GM21825 (cell line): Measurements from ENCODE around the gene C16orf46.
"Not testable (repeated sequence)": the region's sequence is repeated elsewhere in the genome, so short reads cannot be mapped to it uniquely, and the experiment has no call there.

Experiments
- ATAC-seq: cut with Tn5 transposase; IDR thresholded peaks from one replicate; pipeline ENCODE4 v1.9.1; 2021; ENCODE audit warnings: mild to moderate bottlenecking, moderate library complexity; ENCODE audit not compliant: unreplicated experiment

C16orf46 gene, protein sequence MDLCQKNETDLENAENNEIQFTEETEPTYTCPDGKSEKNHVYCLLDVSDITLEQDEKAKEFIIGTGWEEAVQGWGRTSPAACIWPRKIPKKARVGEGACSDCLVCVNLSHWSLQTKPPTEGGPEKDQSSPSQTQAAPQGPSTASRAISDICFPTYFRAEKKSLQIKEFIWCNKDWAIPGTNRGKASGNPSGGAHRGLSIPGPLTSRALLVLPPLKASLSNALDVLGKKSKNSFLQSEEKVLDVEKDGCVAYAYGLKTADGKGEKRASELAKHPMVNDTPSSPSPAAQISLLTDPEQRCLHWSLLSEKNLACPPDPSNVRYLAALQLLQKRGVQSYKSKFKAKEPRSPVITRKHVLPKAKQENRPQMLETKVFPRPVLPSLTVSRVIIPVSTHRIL

DNA sequence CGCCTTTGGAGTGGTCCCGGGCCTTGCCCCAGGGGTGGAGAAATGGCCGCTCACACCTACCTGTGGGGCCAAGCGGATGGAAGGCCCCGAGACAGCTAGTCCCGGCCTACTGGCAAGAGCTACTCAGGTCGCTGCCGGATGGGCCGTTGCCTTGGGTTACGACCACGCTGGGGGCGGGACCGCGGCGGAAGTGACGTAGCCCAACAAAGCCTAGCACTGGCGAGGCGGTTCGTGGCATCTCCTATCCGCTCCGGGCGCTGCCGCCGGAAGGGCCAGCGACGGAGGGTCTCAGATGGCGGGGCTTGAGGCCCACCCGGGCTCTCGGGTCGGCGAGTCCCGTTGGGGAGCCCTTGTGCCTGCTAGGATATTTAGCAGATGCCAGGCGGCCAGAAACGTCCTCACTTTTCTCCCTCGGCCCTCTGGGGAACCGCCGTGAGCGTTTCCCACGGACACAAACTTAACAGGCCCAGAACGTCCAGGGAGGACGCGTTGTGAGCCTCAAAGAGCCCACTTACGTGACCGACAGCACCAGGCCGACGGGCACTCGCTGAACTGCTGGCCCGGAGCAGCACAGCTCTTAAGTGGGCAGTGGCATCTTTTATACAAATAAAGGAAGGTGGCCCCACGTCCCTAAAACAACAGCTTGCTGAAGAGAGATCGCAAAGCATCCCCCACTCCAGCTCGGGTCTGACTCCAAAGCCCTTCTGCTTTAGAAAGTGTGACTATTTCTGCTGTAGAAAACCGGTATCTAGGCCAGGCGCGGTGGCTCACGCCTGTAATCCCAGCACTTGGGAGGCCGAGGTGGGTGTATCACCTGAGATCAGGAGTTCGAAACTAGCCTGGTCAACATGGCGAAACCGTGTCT lies at the start of gene C16orf46:
Gene C16orf46 (minus strand): TSS at position 163 of the 865 bp plus-strand sequence. CDS start 13,283 bp downstream, outside the sequence.
- ATAC-seq, result peak; percentile 97

- no peak for ATAC-seq
Observed at GRCh38 chr16:81123092-81123852, 46.2 kb upstream of the C16orf46 start.

DNA sequence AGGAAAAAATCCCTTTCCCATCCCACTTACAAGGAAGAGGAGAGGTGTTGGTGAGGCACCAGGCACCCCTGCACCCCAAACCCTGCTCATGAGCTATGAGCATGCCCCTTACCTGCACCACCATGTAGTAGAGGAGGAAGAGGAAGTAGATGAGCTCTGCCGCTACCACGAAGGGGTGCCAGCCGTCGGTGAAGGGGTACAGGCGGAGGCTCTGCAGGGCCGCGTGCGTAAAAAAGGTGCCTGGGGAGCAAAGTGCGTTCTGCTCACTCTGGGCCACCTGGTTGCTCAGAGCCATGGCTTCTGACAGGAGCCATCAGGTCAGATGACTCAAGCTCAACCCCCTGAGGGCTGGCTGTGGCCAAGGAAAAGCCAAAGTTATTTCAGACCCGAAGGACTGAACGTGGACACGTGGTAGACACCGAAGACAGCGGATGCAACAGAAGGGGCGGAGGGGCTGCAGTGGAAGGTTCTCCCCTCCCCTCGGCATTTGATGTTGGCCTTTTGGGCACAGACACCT lies 44.5 kb upstream of the C16orf46 start:
- ATAC-seq, result no peak

DNA sequence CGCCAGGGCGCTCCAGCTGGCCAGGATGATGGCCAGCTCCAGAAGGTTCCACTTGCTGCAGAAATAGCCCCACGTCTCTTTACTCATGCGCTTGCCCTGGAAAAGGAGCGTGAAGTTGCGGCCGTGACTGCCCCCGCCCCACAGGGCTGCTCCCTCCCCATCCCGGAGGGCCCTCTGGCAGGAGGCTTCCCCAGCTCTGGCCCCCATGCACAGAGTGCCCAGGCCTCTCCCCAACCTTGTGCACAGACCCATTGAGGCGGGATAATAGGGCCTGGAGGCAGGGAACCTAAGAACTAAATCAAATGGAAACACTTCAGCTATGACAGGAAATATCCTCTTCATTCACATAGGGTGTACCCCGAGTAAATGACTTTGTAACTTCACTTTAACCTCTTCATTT lies 40.4 kb upstream of the C16orf46 start:
- no peak for ATAC-seq

DNA sequence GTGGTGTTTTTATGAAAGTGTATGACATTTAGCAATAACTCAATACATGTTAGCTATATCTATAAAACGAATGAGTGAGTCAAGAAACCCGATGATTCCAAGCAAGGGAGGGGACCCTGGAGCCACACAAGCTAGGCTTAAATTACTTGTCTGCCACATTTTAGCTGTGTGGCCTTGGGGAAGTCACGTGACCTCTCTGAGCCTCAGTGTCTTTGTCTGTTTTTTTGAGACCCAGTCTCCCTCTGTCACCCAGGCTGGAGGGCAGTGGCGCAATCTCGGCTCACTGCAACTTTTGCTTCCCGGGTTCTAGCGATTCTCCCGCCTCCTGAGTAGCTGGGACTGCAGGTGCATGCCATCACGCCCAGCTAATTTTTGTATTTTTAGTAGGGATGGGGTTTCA lies 39.2 kb upstream of the C16orf46 start:
- ATAC-seq, result no peak

GRCh38 chr16:81112453-81112852 lies 35.4 kb upstream of the C16orf46 start:
- no peak for ATAC-seq

DNA sequence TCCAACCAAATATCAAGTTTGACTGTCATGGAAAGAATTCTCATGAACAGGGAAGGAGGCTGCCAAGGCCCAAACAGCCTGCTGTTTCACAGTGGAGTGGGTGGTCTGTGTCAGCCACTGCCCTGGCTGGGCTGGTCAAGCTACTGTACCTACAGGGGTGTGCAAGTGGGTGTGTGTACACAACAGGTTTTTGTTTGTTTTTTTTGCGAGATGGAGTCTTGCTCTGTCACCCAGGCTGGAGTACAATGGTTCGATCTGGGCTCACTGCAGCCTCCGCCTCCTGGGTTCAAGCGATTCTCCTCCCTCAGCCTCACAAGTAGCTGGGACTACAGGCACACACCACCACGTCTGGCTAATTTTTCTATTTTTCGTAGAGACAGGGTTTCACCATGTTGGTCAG lies 32.2 kb upstream of the C16orf46 start:
- not testable (repeated sequence) for ATAC-seq

DNA sequence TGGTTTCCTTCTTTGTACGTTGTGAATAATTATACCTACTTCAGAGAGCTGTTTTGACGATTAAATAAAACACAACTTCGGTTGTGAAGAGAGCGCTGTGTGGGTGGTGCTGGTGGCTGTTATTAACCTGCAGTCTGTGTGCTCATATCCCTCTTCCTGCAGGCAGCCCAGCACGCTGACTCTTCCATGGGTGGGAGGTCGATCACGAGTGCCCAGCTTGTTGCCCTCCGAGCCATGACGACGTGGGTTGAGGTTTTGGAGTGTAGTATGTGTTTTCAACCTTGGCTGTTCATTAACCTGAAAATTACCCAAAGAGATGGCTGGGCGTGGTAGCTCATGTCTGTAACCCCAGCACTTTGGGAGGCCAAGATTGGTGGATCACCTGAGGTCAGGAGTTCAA lies 30.5 kb upstream of the C16orf46 start:
- ATAC-seq, result no peak

DNA sequence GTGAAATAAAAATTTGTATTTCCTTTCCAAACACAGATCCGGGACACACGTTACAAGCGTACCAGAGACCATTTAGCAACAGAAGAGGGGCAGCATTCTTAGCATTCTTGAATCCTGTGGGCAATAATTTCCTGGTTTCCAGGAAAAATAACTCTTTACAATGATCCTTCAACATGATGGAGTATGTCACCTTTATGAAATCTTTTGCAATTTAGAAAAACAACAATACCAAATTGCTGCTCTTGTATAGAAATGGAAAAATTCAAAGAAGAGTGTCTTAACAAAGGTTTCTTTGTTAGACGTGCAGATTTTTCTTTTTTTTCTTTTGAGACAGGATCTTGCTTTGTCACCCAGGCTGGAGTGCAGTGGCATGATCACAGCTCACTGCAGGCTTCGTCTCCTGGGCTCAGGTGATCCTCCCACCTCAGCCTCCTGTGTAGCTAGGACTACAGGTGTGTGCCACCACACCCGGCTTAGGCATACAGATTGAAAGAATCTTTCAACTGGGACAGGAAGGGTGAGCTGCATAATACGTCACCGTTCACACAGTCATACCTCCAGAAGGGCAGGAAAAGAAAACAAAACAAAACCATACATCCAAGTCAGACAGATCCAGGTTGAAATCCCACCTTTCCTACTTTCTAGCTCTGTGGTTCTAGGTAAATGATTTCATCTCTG lies 29.9 kb upstream of the C16orf46 start:
- ATAC-seq, result no peak

DNA sequence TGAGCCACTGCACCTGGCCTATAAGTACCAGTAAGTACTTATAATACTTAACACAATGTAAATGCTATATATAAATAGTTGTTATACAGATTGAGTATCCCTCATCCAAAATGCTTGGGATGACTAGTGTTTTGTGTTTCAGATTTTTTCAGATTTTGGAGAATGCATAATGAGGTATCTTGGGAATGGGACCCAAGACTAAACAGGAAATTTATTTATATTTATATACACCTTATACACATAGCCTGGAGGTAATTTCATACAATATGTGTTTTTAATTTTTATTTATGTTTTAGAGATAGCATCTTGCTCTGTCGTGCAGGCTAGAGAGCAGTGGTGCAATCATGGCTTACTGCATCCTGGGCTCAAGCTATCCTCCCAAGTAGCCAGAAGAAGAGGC lies 28.9 kb upstream of the C16orf46 start:
- ATAC-seq, result no peak

DNA sequence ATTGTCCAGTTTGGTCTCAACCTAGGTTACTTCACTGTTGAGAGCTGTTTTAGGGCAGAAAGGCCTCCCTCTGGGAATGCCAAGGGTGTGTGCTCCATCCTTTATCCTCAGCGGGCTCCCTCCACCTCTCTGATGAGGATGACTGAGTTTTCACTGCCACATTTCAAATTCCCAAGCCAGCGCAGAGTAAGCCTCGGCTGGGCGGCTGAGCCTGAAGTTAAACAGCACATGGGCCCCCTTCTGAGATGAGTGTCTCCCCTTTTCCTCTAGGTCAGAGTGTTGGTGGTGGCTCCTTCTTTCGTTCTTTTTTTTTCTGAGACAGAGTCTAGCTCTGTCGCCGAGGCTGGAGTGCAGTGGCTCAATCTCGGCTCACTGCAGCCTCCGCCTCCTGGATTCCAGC lies 24.7 kb upstream of the C16orf46 start:
- no peak for ATAC-seq

GRCh38 chr16:81099958-81100357 lies 22.9 kb upstream of the C16orf46 start:
- no peak for ATAC-seq

- no peak for ATAC-seq
Observed at GRCh38 chr16:81097230-81097629, 20.2 kb upstream of the C16orf46 start.

- ATAC-seq, result no peak
Observed at GRCh38 chr16:81096715-81097208, 19.7 kb upstream of the C16orf46 start.

DNA sequence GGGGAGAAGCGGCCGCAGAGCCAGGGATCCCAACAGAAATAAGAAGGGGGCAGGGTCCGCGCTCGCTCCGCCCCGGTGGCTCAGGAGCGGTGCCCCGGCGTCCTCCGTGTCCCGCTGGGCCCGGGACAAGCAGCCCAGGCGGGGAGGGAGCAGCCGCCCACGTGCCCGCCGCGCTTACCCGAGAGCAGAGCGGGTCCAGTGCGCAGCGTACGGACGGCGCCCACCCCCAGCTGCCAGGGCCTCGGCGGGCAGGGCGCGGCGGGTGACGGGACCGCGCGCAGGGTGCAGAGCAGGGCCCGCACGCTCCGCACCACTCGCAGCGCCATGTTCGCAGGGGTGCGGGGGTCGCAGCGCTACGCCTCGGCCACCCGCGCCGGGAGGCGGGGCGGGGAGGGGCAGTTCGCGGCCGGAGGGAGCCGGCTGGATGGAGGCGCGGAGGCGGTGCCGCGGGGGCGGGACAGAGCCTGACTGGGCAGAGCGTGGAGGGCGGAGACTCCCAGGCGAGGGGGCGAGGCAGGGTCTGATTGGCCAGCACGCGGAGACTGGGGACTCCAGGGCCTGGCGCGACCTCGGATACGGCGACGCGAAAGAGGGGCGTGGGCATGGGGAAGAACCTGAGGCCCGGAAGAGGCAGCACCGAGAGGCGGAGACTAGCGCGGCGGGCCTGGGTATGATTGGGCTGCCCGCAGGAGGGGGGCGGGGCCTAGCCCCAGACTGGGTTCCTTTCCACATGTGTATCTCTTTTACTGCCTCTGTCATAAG lies 19.1 kb upstream of the C16orf46 start, which contains the start of gene GCSH:
Gene GCSH (minus strand): TSS at position 443 of the 762 bp plus-strand sequence. CDS start 117 bp downstream, at position 326.
- peak; percentile 98 for ATAC-seq

GRCh38 chr16:81095653-81095952 lies 18.6 kb upstream of the C16orf46 start:
- ATAC-seq, result peak; percentile 9

DNA sequence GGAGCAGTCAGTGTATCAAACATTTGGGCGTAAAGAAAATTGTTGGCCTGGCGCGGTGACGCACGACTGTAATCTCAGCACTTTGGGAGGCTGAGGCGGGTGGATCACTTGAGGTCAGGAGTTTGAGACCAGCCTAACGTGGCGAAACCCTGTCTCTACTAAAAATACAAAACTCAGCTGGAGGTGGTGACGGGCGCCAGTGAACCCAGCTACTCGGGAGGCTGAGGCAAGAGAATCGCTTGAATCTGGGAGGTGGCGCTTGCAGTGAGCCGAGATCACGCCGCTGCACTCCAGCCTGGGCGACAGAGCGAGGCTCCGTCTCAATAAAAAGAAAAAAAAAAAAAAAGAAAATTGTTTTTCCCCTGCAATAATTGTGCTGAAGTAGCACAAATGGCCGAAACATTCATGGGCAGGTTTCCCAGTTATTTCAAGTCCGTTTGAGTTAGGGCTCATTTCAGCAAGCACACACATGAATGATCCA lies 17.8 kb upstream of the C16orf46 start:
- no peak for ATAC-seq

GRCh38 chr16:81088836-81089235 lies 11.8 kb upstream of the C16orf46 start:
- ATAC-seq, result no peak

DNA sequence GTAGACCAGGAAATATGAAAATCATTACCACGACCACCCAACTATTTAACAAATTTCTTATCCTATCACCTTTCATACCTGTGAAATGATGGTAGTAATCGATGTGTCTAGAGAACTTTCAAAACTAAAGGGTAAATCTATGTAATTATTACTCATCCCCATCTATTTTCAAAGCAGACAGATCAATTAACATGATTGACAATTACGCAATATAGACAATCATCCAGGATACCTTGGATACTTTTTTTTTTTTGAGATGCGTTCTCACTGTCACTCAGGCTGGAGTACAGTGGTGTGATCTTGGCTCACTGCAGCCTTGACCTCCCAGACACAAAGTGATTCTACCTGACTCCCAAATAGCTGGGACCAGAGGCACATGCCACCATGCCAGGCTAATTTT lies 4.0 kb upstream of the C16orf46 start:
- no peak for ATAC-seq
